DOHH2 (cell line): ENCODE measurements around the gene SHISA8.

ENCODE experiments used
- EZH2phosphoT487 ChIP-seq: fragments of 200-600 bp; sonication (generic); IDR thresholded peaks from 2 replicates; pipeline ENCODE4 v1.6.1; 2017; ENCODE audit warnings: borderline replicate concordance, mild to moderate bottlenecking, antibody characterized with exemption, low read length, moderate library complexity, mixed read lengths
- TF ChIP-seq, protein P1 (sequence below): fragments of 200-600 bp; sonication (generic); IDR thresholded peaks from one replicate; pipeline ENCODE4 v1.5.1; 2014; ENCODE audit warnings: antibody characterized with exemption, mild to moderate bottlenecking, low read depth, low read length; ENCODE audit not compliant: poor library complexity, severe bottlenecking

DNA sequence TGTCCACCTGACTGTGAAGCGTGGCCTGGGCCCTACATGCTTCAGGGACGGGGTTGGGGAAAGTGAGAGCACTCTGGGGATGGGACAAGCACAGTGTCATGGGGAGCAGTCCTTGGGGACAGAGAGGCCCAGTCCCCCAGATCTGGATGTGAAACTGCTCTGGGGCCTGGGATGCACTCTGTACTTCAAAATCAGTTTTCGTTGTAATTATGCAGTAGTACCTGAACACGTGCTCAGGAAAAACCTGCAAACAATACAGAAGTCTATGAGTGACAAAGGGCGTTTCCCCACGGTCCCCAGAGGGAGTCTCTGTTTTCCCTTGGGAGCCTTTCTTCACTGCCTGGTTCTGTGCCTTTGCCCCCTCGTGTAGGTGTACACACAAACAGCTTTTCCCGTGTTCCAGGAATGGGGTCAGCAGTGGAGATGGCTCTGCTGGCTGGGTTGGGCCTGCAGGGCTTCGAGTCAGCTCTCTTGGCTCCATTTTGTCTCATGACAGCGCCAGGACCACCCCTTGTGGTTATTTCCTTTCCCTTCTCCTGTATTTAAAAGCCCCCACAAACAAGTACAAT, 16.9 kb upstream of the SHISA8 start:
- TF ChIP-seq, protein P1, sequence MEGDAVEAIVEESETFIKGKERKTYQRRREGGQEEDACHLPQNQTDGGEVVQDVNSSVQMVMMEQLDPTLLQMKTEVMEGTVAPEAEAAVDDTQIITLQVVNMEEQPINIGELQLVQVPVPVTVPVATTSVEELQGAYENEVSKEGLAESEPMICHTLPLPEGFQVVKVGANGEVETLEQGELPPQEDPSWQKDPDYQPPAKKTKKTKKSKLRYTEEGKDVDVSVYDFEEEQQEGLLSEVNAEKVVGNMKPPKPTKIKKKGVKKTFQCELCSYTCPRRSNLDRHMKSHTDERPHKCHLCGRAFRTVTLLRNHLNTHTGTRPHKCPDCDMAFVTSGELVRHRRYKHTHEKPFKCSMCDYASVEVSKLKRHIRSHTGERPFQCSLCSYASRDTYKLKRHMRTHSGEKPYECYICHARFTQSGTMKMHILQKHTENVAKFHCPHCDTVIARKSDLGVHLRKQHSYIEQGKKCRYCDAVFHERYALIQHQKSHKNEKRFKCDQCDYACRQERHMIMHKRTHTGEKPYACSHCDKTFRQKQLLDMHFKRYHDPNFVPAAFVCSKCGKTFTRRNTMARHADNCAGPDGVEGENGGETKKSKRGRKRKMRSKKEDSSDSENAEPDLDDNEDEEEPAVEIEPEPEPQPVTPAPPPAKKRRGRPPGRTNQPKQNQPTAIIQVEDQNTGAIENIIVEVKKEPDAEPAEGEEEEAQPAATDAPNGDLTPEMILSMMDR: peak; percentile 52
- TF ChIP-seq EZH2phosphoT487: no peak
